CD4-positive, alpha-beta T cell (primary cell): ENCODE measurements around the gene SHOX. TPM values are rescaled to one million over a fixed set of nuclear protein-coding genes. Genes with fewer than 3 reads are reported as not detected.

Source experiments
- ATAC-seq: fragments of 200-7000 bp; cut with Tn5 transposase; one replicate; pipeline ENCODE4 v1.10.0; 2022; ENCODE audit warnings: mild to moderate bottlenecking; ENCODE audit not compliant: poor library complexity
- CTCF ChIA-PET: fragments of 350-600 bp; sonication (Branson Sonifier 250); formaldehyde crosslinking; loops from one replicate; lab custom pipeline; 2021; ENCODE audit warnings: antibody characterized with exemption, inconsistent platforms; lab: Charles Lee
- POLR2A ChIA-PET: fragments of 350-600 bp; sonication (Branson Sonifier 250); formaldehyde crosslinking; loops from one replicate; lab custom pipeline; 2021; ENCODE audit warnings: antibody characterized with exemption, inconsistent platforms; lab: Charles Lee
- DNase-seq, 14 experiments: peaks; one replicate each; pipeline ENCODE4 v3.0.0-alpha.2; 2013 to 2020; ENCODE audit warnings: mixed read lengths in 2 of 14
- H3K27ac ChIP-seq, 2 donors: one replicate each; pipeline versions ENCODE4 v1.5.1 to v1.7.0; 2013; ENCODE audit warnings: low read length in 2 of 2, low read depth in 1 of 2, mild to moderate bottlenecking in 1 of 2
- H3K27me3 ChIP-seq, 2 experiments: 1 replicate in 1 of 2; 2 replicates in 1 of 2; pipeline versions ENCODE4 v1.6.1 to v1.7.0; 2013; ENCODE audit warnings: low read length in 2 of 2, control low read depth in 1 of 2, mild to moderate bottlenecking in 1 of 2, moderate library complexity in 1 of 2; ENCODE audit not compliant: insufficient read depth in 2 of 2, control insufficient read depth in 1 of 2
- H3K36me3 ChIP-seq: one replicate; pipeline ENCODE4 v1.6.1; 2013; ENCODE audit warnings: low read length, control low read depth; ENCODE audit not compliant: insufficient read depth
- H3K4me1 ChIP-seq: one replicate; pipeline ENCODE4 v1.6.1; 2013; ENCODE audit warnings: low read length, control low read depth; ENCODE audit not compliant: insufficient read depth
- H3K4me3 ChIP-seq: one replicate; pipeline ENCODE4 v1.5.1; 2013; ENCODE audit warnings: mild to moderate bottlenecking, low read length, moderate library complexity
- H3K9me3 ChIP-seq, 2 experiments: 1 replicate in 1 of 2; 2 replicates in 1 of 2; pipeline versions ENCODE4 v1.6.1 to v1.7.0; 2013; ENCODE audit warnings: low read length in 2 of 2, mild to moderate bottlenecking in 2 of 2, control low read depth in 1 of 2, moderate library complexity in 1 of 2; ENCODE audit not compliant: control insufficient read depth in 1 of 2, insufficient read depth in 1 of 2
- H3K27ac Mint-ChIP-seq: one replicate; pipeline ENCODE4 v1.8.0; 2020; ENCODE audit warnings: mixed read lengths
- H3K27me3 Mint-ChIP-seq: one replicate; pipeline ENCODE4 v1.8.0; 2021; ENCODE audit warnings: mixed read lengths
- H3K36me3 Mint-ChIP-seq: one replicate; pipeline ENCODE4 v1.8.0; 2021; ENCODE audit warnings: low read depth, mixed read lengths
- H3K4me1 Mint-ChIP-seq: one replicate; pipeline ENCODE4 v1.8.0; 2021; ENCODE audit warnings: low read depth, mixed read lengths
- H3K4me3 Mint-ChIP-seq: one replicate; pipeline ENCODE4 v1.8.0; 2020; ENCODE audit warnings: mild to moderate bottlenecking, mixed read lengths
- H3K9me3 Mint-ChIP-seq: one replicate; pipeline ENCODE4 v1.8.0; 2020; ENCODE audit warnings: mixed read lengths
- CTCF ChIP-seq: fragments of 200-600 bp; IDR thresholded peaks from one replicate; pipeline ENCODE4 v1.8.0; 2022; ENCODE audit warnings: antibody characterized with exemption, mild to moderate bottlenecking
- intact Hi-C, 2 experiments: fragments of 100-400 bp; cut with DNase I in 1 of 2; cut with micrococcal nuclease in 1 of 2; formaldehyde crosslinking; loops; one replicate each; pipeline versions ENCODE4 v1.15.1 to v1.9.0; 2023 to 2025; cut with DNase I, micrococcal nuclease
- total RNA-seq, 174 experiments: library from RNA in 2 of 174; stranded (reverse) in 2 of 174; gene quantifications; one replicate each; pipeline ENCODE4 v1.2.3 and lab custom pipeline; 2021 to 2026

The SHOX gene
- total RNA-seq, 2 experiments from 2014 or later, result not detected

DNA sequence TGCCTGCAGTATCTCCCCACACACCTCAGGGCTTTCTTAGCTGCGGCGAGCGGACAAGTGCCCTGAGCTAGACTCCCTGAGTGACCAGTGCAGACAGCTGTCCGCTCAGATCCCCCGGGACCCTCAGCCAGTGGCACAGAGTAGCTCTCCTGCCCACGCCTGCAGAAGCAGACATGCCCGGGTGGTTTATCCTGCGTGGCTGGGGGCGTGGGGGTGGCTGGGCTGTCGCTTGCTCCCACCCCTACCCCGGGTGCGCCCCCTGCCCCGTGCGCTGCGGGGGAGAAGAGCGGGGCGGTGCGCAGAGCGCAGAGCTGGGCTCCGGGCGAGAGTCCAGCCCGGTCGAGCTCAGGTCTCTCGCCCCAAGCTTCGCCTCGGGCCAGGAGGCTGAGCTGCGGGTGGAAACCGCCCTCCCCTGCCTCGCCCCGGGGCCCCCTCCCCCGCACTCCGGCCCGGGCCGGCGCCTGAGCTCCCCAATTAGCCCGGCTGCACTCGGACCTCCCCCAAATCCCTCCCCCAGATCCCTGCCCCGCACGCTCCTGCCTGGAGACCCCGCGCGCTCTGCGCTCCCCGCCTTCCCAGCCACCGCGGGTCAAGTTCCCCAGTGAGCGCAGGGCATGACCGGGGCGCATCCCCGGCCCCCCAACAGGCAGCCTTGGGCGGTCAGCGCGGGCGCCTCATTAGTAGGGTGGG, 11.7 kb upstream of the SHOX start:
- ChIA-PET CTCF (no interaction called here), POLR2A (no interaction called here)
- Histone ChIP-seq H3K27ac (no peak overlapping the region), H3K36me3 (no peaks in the 10 kb centered on the region), H3K9me3 (peaks cover 0 to 37% of the 10 kb centered on the region in 2 experiments), H3K27me3 (peaks cover 18 to 25% of the 10 kb centered on the region in 2 experiments), H3K4me1 (no peaks in the 10 kb centered on the region), H3K4me3 (no peak overlapping the region)
- no peak for DNase-seq
- H3K36me3 Mint-ChIP-seq, result no peaks in the 10 kb centered on the region
- H3K9me3 Mint-ChIP-seq, result no peaks in the 10 kb centered on the region
- peaks cover 6% of the 10 kb centered on the region for H3K4me1 Mint-ChIP-seq
- no peak for ATAC-seq
- H3K27me3 Mint-ChIP-seq, result peaks cover 58% of the 10 kb centered on the region
- TF ChIP-seq CTCF, result no peak
- H3K27ac Mint-ChIP-seq, result no peak overlapping the region
- H3K4me3 Mint-ChIP-seq, result no peak overlapping the region
- intact Hi-C loops, result no loop called here

GRCh38 chrX:619451-619811, 11.2 kb upstream of the SHOX start:
- POLR2A ChIA-PET, result no interaction called here
- H3K27ac ChIP-seq, result no peak overlapping the region
- no peak for DNase-seq
- no peaks in the 10 kb centered on the region for H3K4me1 ChIP-seq
- ATAC-seq, result no peak
- no peaks in the 10 kb centered on the region for H3K36me3 Mint-ChIP-seq
- H3K27me3 ChIP-seq, result peaks cover 21 to 25% of the 10 kb centered on the region in 2 experiments
- H3K4me3 Mint-ChIP-seq, result no peak overlapping the region
- no peaks in the 10 kb centered on the region for H3K9me3 Mint-ChIP-seq
- H3K4me1 Mint-ChIP-seq, result peaks cover 6% of the 10 kb centered on the region
- intact Hi-C loops, result no loop called here
- H3K36me3 ChIP-seq, result no peaks in the 10 kb centered on the region
- H3K4me3 ChIP-seq, result no peak overlapping the region
- no peak for TF ChIP-seq CTCF
- H3K9me3 ChIP-seq, result peaks cover 0 to 42% of the 10 kb centered on the region in 2 experiments
- no peak overlapping the region for H3K27ac Mint-ChIP-seq
- CTCF ChIA-PET, result no interaction called here
- H3K27me3 Mint-ChIP-seq, result peaks cover 53% of the 10 kb centered on the region

DNA sequence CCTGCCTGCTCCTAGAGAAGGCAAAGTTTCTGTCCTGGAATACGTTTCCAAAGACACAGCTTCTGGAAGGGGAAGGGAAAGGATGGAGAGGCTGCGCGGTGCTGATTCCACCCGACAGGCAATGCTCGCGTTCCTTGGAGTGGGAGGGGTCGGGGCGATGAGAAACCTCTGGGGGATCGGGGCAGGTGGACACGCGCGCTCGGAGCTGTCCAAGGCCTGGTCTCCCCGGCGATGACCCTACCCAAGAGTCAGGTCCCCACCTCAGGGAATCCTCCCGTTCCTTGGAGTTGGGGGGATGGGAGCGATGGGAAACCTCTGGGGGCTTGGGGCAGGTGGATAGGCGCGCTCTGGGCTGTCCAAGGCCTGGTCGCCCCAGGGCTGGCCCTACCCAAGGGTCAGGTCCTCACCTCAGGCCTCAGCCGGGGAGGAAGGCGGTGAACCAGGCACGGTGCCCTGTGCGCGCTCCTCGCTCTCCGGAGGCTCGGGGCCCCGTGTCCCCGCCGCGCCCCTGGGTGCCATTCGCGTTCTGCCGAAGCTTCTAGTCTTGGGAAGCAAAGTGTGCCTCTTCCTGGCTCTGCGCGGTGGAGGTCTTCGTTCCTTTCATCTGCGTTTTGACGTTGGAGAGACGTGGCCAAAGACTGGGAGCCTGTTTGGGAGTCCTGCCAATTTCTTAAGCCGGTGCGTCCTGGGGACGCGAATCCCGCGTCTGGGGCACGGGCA, 10.6 kb upstream of the SHOX start:
- Histone ChIP-seq H3K27ac (no peak overlapping the region), H3K27me3 (peaks cover 21 to 25% of the 10 kb centered on the region in 2 experiments), H3K36me3 (no peaks in the 10 kb centered on the region), H3K4me1 (no peaks in the 10 kb centered on the region), H3K4me3 (no peak overlapping the region), H3K9me3 (peaks cover 0 to 42% of the 10 kb centered on the region in 2 experiments)
- ChIA-PET POLR2A (no interaction called here), CTCF (no interaction called here)
- no peaks in the 10 kb centered on the region for H3K9me3 Mint-ChIP-seq
- peaks cover 55% of the 10 kb centered on the region for H3K27me3 Mint-ChIP-seq
- no peak overlapping the region for H3K4me3 Mint-ChIP-seq
- intact Hi-C loops, result no loop called here
- no peak overlapping the region for H3K27ac Mint-ChIP-seq
- no peaks in the 10 kb centered on the region for H3K36me3 Mint-ChIP-seq
- ATAC-seq (no peak), DNase-seq (no peak)
- TF ChIP-seq CTCF, result no peak
- peaks cover 6% of the 10 kb centered on the region for H3K4me1 Mint-ChIP-seq
